ENCODE data around the gene CLGN. TPM values are rescaled to one million over a fixed set of nuclear protein-coding genes. Genes with fewer than 3 reads are reported as not detected.
"Not testable (repeated sequence)": the region's sequence is repeated elsewhere in the genome, so short reads cannot be mapped to it uniquely, and the experiment has no call there.

CLGN gene
- total RNA-seq, 4 donors from 2014 or later = 0.40 TPM; not detected in 3

- DNase-seq = peak in 1 of 3 donors; percentile 50
- H3K27ac ChIP-seq = peak overlapping the region in 2 of 4 donors; percentile 64 to 77
- H3K27me3 ChIP-seq = no peaks in the 10 kb centered on the region
- peaks cover 0 to 3% (median 0%) of the 10 kb centered on the region in 4 donors for H3K4me1 ChIP-seq
- no peaks in the 10 kb centered on the region for H3K9me3 ChIP-seq
- H3K36me3 ChIP-seq = no peaks in the 10 kb centered on the region
- TF ChIP-seq, protein P1, sequence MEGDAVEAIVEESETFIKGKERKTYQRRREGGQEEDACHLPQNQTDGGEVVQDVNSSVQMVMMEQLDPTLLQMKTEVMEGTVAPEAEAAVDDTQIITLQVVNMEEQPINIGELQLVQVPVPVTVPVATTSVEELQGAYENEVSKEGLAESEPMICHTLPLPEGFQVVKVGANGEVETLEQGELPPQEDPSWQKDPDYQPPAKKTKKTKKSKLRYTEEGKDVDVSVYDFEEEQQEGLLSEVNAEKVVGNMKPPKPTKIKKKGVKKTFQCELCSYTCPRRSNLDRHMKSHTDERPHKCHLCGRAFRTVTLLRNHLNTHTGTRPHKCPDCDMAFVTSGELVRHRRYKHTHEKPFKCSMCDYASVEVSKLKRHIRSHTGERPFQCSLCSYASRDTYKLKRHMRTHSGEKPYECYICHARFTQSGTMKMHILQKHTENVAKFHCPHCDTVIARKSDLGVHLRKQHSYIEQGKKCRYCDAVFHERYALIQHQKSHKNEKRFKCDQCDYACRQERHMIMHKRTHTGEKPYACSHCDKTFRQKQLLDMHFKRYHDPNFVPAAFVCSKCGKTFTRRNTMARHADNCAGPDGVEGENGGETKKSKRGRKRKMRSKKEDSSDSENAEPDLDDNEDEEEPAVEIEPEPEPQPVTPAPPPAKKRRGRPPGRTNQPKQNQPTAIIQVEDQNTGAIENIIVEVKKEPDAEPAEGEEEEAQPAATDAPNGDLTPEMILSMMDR (IDR thresholded peaks at IDR 0.05) = no peak
- no peak for TF ChIP-seq POLR2A (IDR thresholded peaks at IDR 0.05)
- H3K4me3 ChIP-seq = no peak overlapping the region
Measured at GRCh38 chr4:140463182-140463581, 35.7 kb upstream of the CLGN start.

GRCh38 chr4:140450352-140450751 is 22.9 kb upstream of the CLGN start:
- DNase-seq = no peak
- H3K27me3 ChIP-seq = no peaks in the 10 kb centered on the region
- no peak overlapping the region for H3K27ac ChIP-seq
- no peaks in the 10 kb centered on the region for H3K36me3 ChIP-seq
- H3K4me3 ChIP-seq = no peak overlapping the region
- TF ChIP-seq, protein P1 (IDR thresholded peaks at IDR 0.05) = no peak
- no peak for TF ChIP-seq POLR2A (IDR thresholded peaks at IDR 0.05)
- H3K9me3 ChIP-seq = no peaks in the 10 kb centered on the region
- no peaks in the 10 kb centered on the region for H3K4me1 ChIP-seq

DNA sequence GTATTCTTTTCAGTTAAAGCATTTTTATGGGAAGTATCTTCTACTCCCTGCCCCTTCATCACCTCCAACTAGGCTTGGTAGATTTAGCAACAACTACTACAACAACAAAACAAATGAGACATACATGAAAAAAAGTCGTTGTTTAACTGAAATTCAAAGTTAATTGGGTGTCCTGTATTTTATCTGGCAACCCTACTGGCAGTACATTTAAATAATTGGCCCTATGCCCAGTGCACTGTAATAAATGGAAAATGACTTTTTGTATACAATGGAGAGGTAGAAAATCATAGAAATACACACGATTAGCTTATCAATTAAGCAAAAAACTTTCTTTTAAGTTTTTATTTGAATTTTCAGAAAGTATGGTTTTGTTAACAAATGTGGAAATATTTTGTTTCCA is 21.4 kb upstream of the CLGN start:
- DNase-seq = no peak
- Histone ChIP-seq H3K9me3 (no peaks in the 10 kb centered on the region), H3K36me3 (no peaks in the 10 kb centered on the region), H3K27ac (no peak overlapping the region), H3K4me3 (no peak overlapping the region), H3K4me1 (no peaks in the 10 kb centered on the region), H3K27me3 (no peaks in the 10 kb centered on the region)
- TF ChIP-seq, protein P1 (IDR thresholded peaks at IDR 0.05) = no peak
- no peak for TF ChIP-seq POLR2A (IDR thresholded peaks at IDR 0.05)

- Histone ChIP-seq H3K27ac (no peak overlapping the region), H3K9me3 (no peaks in the 10 kb centered on the region), H3K4me3 (no peak overlapping the region), H3K27me3 (no peaks in the 10 kb centered on the region), H3K4me1 (no peaks in the 10 kb centered on the region), H3K36me3 (no peaks in the 10 kb centered on the region)
- no peak for DNase-seq
- TF ChIP-seq POLR2A (IDR thresholded peaks at IDR 0.05) = no peak
- TF ChIP-seq, protein P1 (IDR thresholded peaks at IDR 0.05) = no peak
Measured at GRCh38 chr4:140448162-140448561, 20.7 kb upstream of the CLGN start.

DNA sequence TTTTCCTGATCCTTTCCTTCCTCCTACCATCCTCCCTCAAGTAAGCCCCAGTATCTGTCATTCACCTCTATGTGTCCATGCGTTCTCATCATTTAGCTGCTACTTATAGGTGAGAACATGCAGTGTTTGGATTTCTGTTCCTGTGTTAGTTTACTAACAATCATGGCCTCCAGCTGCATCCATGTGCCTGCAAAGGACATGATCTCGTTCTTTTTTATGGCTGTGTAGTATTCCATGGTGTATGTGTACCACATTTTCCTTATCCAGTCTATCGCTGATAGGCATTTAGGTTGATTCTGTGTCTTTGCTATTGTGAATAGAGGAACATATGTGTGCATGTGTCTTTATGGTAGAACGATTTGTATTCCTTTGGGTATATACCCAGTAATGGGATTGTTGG is 16.9 kb upstream of the CLGN start:
- DNase-seq, H3K4me3 ChIP-seq, H3K9me3 ChIP-seq, H3K36me3 ChIP-seq, H3K4me1 ChIP-seq, H3K27ac ChIP-seq, H3K27me3 ChIP-seq: not testable (repeated sequence)

DNA sequence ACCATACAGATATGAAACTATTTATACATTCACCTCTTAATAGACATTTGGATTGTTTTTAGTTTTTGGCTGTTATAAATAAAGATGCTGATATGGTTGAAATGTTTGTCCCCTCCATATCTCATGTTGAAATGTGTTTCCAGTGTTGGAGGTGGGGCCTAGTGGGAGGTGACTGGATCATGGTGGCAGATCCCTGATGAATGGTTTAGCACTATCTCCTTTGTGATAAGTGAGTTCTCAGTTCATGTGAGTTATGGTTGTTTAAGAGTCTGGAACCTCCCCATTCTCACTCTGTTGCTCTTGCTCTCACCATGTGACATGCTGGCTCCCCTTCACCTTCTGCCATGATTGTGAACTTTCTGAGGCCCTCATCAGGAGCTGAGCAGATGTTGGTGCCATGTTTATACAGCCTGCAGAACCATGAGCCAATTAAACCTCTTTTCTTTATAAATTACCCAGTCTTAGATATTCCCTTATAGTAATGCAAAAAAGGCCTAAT is 12.2 kb upstream of the CLGN start:
- Histone ChIP-seq H3K27ac (no peak overlapping the region), H3K9me3 (no peaks in the 10 kb centered on the region), H3K4me3 (no peak overlapping the region), H3K36me3 (no peaks in the 10 kb centered on the region), H3K4me1 (no peaks in the 10 kb centered on the region), H3K27me3 (no peaks in the 10 kb centered on the region)
- DNase-seq = no peak
- TF ChIP-seq, protein P1 (IDR thresholded peaks at IDR 0.05) = no peak
- TF ChIP-seq POLR2A (IDR thresholded peaks at IDR 0.05) = no peak
